IPS-18a (cell line): ENCODE measurements around the gene TPST1.
"Not testable (repeated sequence)": the region's sequence is repeated elsewhere in the genome, so short reads cannot be mapped to it uniquely, and the experiment has no call there.

Source experiments
- H3K27ac ChIP-seq: one replicate; pipeline ENCODE4 v1.5.1; 2013; ENCODE audit warnings: low read length
- H3K27me3 ChIP-seq: one replicate; pipeline ENCODE4 v1.6.1; 2013; ENCODE audit warnings: mild to moderate bottlenecking, low read length; ENCODE audit not compliant: control insufficient read depth, insufficient read depth
- H3K36me3 ChIP-seq: one replicate; pipeline ENCODE4 v1.6.1; 2013; ENCODE audit warnings: low read depth, low read length; ENCODE audit not compliant: control insufficient read depth
- H3K4me1 ChIP-seq: one replicate; pipeline ENCODE4 v1.6.1; 2013; ENCODE audit warnings: low read depth, low read length; ENCODE audit not compliant: control insufficient read depth
- H3K4me3 ChIP-seq: one replicate; pipeline ENCODE4 v1.5.1; 2013; ENCODE audit warnings: low read length
- H3K9ac ChIP-seq: one replicate; pipeline ENCODE4 v1.6.1; 2013; ENCODE audit warnings: mild to moderate bottlenecking, low read length, moderate library complexity
- H3K9me3 ChIP-seq: one replicate; pipeline ENCODE4 v1.6.1; 2013; ENCODE audit warnings: low read depth, low read length; ENCODE audit not compliant: control insufficient read depth

The TPST1 gene

DNA sequence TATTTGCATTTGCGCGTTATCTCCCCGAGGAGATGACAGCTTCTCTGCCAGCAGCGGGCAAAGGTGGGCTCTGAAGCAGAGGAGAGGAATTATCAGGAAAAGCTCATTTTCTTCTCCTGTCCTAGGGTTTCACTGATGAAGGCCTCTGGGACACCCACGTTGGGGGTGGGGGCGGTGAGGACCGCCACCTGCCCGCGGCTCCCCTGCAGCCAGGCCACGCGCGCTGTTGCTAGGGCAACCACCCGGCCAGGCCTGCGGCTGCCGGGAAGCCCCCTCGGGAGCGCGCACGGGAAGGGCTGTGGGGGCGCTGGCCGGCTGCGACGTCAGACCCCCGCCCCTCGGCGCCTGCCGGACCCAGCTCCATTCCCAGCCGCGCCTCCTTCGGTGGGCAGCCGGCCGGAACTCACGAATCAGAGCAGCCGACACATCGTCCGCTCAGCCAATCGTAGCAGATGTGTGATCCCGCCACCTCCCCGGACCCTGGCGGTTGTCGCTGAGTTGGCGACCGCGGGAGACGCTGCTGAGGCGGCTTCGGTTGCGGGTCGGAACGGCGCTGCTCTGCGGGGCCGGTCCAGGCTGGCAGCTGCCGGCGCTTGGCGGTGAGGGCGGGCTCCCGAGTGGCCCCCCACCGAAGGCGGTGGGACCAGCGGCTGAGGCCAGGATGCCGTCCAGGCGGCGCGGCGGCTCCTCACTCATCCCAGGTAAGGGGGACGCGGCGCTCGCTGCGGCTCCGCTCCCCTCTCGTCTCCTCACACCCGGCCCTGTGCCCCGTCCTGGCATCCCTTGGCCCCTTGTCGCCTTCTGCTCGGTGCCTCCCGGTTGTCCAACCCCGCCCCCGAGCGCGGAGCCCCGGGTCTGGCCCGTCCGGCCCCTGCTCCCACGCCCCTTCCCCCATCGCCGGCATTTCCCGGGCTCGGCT lies at the start of gene TPST1:
TPST1 (plus strand) TSS at position 513 of the 919 bp plus-strand sequence. CDS start 35,092 bp downstream, outside the sequence.
- Histone ChIP-seq H3K4me1 (no peaks in the 10 kb centered on the region), H3K9ac (peak within 1 kb of the TSS; percentile 77), H3K4me3 (peak within 1 kb of the TSS; percentile 85), H3K9me3 (no peaks in the 10 kb centered on the region), H3K27ac (no peak within 1 kb of the TSS), H3K27me3 (peaks cover 9% of the 10 kb centered on the region), H3K36me3 (no peaks in the 10 kb centered on the region)

DNA sequence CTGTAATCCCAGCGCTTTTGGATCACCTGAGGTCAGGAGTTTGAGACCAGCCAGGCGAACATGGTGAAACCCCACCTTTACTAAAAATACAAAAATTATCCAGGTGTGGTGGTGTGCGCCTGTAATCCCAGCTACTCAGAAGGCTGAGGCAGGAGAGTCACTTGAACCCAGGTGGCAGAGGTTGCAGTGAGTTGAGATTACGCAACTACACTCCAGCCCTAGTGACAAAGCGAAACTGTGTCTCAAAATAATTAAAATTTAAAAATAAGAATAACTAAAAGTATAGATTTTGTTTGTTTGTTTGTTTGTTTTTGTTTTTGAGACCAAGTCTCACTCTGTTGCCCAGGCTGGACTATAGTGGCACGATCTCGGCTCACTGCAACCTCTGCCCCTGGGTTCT lies 49.1 kb upstream of the TPST1 start:
- H3K27me3 ChIP-seq, H3K9ac ChIP-seq, H3K4me3 ChIP-seq, H3K27ac ChIP-seq, H3K9me3 ChIP-seq, H3K4me1 ChIP-seq: not testable (repeated sequence)
- peaks cover 11% of the 10 kb centered on the region for H3K36me3 ChIP-seq

DNA sequence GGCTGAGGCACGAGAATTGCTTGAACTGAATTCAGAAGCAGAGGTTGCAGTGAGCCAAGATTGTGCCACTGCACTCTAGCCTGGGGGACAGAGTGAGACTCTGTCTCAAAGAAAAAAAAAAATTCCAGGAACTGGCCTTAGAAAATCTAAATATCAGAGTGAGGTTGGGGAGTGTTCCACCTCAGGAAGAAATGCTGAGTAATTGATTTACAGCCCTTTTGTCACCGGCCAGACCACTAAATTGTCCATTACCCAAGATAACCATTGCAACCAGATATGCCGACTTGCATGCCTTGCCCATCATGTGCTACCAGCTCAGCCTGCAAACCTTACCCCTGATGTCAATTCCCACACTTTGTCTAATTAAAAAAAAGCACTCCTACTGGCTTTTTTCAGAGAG lies 48.1 kb upstream of the TPST1 start:
- H3K4me3 ChIP-seq: no peak overlapping the region
- no peak overlapping the region for H3K9ac ChIP-seq
- peaks cover 11% of the 10 kb centered on the region for H3K36me3 ChIP-seq
- H3K27me3 ChIP-seq: no peaks in the 10 kb centered on the region
- no peaks in the 10 kb centered on the region for H3K9me3 ChIP-seq
- peaks cover 5% of the 10 kb centered on the region for H3K4me1 ChIP-seq
- no peak overlapping the region for H3K27ac ChIP-seq

DNA sequence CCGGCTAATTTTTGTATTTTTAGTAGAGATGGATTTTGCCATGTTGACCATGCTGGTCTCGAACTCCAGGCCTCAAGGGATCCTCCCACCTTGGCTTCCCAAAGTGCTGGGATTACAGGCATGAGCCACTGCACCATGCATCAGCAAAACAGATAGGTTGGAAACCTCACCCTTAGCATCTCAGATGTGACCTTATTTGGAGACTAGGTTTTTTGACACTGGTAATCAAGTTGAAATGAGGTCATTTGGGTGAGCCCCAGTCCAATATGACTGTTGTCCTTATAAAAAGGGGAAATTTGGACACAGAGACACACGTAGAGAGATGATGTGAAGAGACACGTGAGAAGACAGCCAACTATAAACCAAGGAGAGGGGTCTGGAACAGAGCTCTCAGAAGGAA lies 42.5 kb upstream of the TPST1 start:
- no peaks in the 10 kb centered on the region for H3K36me3 ChIP-seq
- no peaks in the 10 kb centered on the region for H3K27me3 ChIP-seq
- H3K27ac ChIP-seq: no peak overlapping the region
- no peaks in the 10 kb centered on the region for H3K9me3 ChIP-seq
- no peaks in the 10 kb centered on the region for H3K4me1 ChIP-seq
- H3K4me3 ChIP-seq: no peak overlapping the region
- no peak overlapping the region for H3K9ac ChIP-seq

DNA sequence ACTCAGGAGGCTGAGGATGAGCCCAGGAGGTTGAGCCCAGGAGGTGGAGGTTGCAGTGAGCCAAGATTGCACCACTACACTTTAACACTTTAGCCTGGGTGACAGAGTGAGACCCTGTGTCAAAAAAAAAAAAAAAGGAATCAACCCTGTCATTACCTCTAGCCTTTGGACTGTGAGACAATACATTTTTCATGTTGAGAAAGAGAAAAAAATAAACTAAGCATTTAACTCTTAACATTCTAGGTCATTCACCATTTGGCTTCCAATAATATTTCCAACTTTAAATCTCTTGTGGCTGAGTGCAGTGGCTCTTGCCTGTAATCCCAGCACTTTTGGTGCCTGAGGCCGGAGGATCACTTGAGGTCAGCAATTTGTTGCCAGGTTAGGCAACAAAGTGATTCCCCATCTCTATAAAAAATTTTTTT lies 41.9 kb upstream of the TPST1 start:
- H3K36me3 ChIP-seq: no peaks in the 10 kb centered on the region
- no peak overlapping the region for H3K27ac ChIP-seq
- no peak overlapping the region for H3K9ac ChIP-seq
- H3K4me3 ChIP-seq: no peak overlapping the region
- no peaks in the 10 kb centered on the region for H3K4me1 ChIP-seq
- no peaks in the 10 kb centered on the region for H3K27me3 ChIP-seq
- no peaks in the 10 kb centered on the region for H3K9me3 ChIP-seq

DNA sequence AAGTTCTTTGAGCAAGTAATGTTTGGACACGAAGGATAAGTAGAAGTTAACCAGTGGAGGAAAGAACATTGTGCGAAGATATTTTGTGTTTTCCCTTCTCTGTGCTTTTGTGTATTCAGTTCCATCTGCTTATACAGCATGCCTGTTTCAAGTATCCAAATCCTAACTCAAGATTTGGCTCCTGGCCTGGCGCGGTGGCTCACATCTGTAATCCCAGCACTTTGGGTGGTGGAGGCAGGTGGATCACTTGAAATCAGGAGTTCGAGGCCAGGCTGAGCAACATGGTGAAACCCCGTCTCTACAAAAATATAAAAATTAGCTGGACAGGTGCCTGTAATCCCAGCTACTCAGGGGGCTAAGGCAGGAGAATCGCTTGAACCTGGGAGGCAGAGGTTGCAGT lies 40.8 kb upstream of the TPST1 start:
- H3K4me1 ChIP-seq: no peaks in the 10 kb centered on the region
- H3K27ac ChIP-seq: no peak overlapping the region
- H3K36me3 ChIP-seq: no peaks in the 10 kb centered on the region
- no peaks in the 10 kb centered on the region for H3K9me3 ChIP-seq
- no peak overlapping the region for H3K9ac ChIP-seq
- no peak overlapping the region for H3K4me3 ChIP-seq
- no peaks in the 10 kb centered on the region for H3K27me3 ChIP-seq

DNA sequence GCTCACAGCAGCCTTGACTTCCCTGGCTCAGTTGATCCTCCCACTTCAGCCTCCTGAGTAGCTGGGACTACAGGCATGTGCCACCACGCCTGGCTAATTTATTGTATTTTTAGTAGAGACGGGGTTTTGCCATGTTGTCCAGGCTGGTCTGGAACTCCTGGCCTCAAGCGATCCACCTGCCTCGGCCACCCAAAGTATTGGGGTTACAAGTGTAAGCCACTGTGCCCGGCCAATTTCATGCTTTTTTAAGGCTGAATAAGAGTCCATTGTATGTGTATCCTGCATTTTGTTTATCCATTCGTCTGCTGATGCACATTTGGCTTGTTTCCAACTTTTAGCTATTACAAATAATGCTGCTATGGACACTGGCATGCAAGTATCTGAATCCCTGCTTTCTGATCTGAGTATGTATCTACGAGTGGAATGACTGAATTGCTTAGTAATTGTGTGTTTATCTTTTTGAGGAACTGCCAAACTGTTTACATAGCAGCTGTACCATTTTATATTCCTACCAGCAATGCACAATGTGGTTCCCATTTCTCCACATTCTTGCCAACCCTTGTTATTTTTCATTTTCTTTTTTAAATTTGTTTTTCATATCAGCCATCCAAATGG lies 37.3 kb upstream of the TPST1 start:
- H3K9ac ChIP-seq: no peak overlapping the region
- H3K4me1 ChIP-seq: no peaks in the 10 kb centered on the region
- H3K27me3 ChIP-seq: no peaks in the 10 kb centered on the region
- H3K27ac ChIP-seq: no peak overlapping the region
- no peaks in the 10 kb centered on the region for H3K36me3 ChIP-seq
- H3K4me3 ChIP-seq: no peak overlapping the region
- H3K9me3 ChIP-seq: no peaks in the 10 kb centered on the region

DNA sequence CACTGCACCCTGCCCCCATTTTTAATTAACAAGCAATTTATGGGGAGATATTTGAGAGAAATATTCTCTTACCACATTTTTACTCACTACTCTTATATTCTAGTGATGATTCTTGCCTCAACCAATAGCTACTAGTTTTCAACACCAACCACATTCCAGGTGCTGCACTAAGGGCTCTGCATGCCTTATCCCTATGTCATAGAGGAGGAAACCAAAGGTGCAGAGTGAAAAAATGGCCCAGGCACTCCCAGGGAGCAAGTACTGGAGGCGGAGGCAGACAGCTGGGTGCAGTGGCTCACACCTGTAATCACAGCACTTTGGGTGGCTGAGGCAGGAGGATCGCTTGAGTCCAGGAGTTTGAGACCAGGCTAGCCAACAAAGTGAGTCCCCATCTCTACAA lies 35.5 kb upstream of the TPST1 start:
- no peaks in the 10 kb centered on the region for H3K27me3 ChIP-seq
- no peaks in the 10 kb centered on the region for H3K36me3 ChIP-seq
- no peaks in the 10 kb centered on the region for H3K4me1 ChIP-seq
- H3K9me3 ChIP-seq: no peaks in the 10 kb centered on the region
- H3K4me3 ChIP-seq: no peak overlapping the region
- H3K9ac ChIP-seq: no peak overlapping the region
- no peak overlapping the region for H3K27ac ChIP-seq

DNA sequence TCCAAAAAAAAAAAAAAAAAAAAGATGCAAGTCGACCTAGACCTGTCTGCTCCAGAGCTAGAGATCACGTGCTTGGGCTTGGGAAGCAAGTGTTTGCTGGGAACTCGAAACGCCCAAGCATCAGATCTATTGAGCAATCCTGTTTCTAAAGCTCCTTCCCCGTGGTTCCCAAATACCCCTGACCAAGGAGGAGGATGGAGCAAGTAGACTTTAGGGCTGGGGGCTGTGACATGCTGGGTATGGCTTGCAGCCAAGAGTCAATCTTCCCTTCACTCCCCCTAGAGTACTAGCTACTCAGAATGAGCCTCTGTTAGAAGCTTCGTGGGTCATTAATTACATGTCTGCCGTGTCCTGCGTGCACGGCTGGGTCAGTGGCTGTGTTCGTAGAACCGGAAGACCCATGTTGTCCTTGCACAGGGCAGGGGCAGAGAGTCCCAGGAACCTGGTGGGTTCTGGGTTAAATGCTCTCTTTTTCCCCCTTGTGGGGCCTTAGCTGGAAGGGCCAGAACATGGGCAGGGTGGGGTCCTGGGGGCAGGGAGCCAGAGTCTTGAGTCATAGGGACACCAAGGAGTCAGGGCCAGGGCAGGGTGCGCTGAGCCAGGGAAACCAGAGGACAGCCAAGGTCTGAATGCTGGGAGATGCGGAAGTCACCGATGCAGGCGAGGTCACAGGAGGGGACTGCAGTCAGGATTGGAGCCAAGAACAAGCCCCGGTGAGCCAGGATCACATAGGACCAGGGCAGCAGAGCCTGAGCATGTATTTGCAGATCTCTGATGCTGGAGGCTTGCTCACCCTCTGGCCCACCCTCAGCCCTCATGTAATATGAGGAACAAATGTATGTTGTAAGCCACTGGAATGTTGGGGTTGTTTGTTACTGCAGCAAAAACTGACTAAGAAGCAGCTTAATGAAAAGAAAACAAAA lies 34.6 kb upstream of the TPST1 start:
- no peak overlapping the region for H3K9ac ChIP-seq

DNA sequence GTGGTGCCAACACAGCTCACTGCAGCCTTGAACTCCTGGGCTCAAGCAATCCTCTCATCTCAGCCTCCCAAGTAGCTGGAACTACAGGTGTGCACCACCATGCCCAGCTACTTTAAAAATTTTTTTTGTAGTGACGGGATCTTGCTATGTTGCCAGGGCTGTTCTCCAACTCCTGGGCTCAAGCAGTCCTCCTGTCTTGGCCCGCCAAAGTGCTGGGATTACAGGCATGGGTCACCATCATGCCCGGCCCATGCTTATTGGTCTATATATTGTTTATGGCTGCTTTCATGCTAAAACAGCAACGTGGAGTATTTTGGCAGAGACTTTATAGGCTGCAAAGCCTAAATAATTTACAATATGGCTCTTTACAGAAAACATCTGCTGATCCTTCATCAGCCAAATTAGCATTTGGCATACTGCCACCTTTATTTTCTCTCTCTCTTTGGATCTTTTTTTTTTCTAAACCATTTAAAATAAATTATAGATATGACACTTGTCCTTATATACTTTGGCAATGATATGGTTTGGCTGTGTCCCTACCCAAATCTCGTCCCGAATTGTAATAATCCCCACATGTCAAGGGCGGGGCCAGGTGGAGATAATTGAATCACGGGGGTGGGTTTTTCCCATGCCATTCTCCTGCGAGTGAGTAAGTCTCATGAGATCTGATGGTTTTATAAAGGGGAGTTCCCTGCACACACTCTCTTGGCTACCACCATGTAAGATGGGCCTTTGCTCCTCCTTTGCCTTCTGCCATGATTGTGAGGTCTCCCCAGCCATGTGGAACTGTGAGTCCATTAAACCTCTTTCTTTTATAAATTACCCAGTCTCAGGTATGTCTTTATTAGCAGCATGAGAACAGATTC lies 32.4 kb upstream of the TPST1 start:
- not testable (repeated sequence) for H3K36me3 ChIP-seq, H3K27ac ChIP-seq, H3K9ac ChIP-seq, H3K4me3 ChIP-seq, H3K27me3 ChIP-seq, H3K9me3 ChIP-seq, H3K4me1 ChIP-seq

More for the DNA sequence above, 34.6 kb upstream of the TPST1 start:
- Histone ChIP-seq H3K4me3 (no peak overlapping the region), H3K27me3 (no peaks in the 10 kb centered on the region), H3K9me3 (no peaks in the 10 kb centered on the region), H3K4me1 (no peaks in the 10 kb centered on the region), H3K27ac (no peak overlapping the region), H3K36me3 (no peaks in the 10 kb centered on the region)
